Parathyroid adenoma (tissue), 2 donors: ENCODE results near the gene PSME1.

Experiments used
- H2AFZ ChIP-seq: fragments of 300-600 bp; sonication (generic); one replicate; pipeline ENCODE4 v1.7.0; 2017; ENCODE audit warnings: antibody characterized with exemption, mild to moderate bottlenecking
- H3K27ac ChIP-seq: fragments of 300-600 bp; sonication (generic); one replicate; pipeline ENCODE4 v1.7.0; 2017
- H3K27me3 ChIP-seq: fragments of 300-600 bp; sonication (generic); one replicate; pipeline ENCODE4 v1.7.0; 2017; ENCODE audit warnings: low read length; ENCODE audit not compliant: control insufficient read depth, insufficient read depth
- H3K36me3 ChIP-seq: fragments of 300-600 bp; sonication (generic); one replicate; pipeline ENCODE4 v1.7.0; 2017; ENCODE audit warnings: low read length; ENCODE audit not compliant: control insufficient read depth, insufficient read depth
- H3K4me1 ChIP-seq: fragments of 300-600 bp; sonication (generic); one replicate; pipeline ENCODE4 v1.7.0; 2017; ENCODE audit warnings: control low read depth
- H3K4me2 ChIP-seq: fragments of 300-600 bp; sonication (generic); one replicate; pipeline ENCODE4 v1.7.0; 2017; ENCODE audit warnings: low read length
- H3K4me3 ChIP-seq: fragments of 300-600 bp; sonication (generic); one replicate; pipeline ENCODE4 v1.7.0; 2017; ENCODE audit warnings: low read depth, low read length
- H3K79me2 ChIP-seq: fragments of 300-600 bp; sonication (generic); one replicate; pipeline ENCODE4 v1.7.0; 2017; ENCODE audit warnings: control low read depth
- H3K9ac ChIP-seq: fragments of 300-600 bp; sonication (generic); one replicate; pipeline ENCODE4 v1.7.0; 2017; ENCODE audit warnings: mild to moderate bottlenecking
- H3K9me3 ChIP-seq: fragments of 300-600 bp; sonication (generic); one replicate; pipeline ENCODE4 v1.7.0; 2017; ENCODE audit warnings: low read length; ENCODE audit not compliant: control insufficient read depth
- CTCF ChIP-seq: fragments of 300-600 bp; sonication (generic); IDR thresholded peaks from one replicate; pipeline ENCODE4 v1.7.0; 2017; ENCODE audit warnings: antibody characterized with exemption, mild to moderate bottlenecking
- donor health status: primary hyperparathyroidism.

Gene PSME1

GRCh38 chr14:24157331-24157730 is 21.3 kb downstream of the PSME1 start:
- no peak for TF ChIP-seq CTCF
- no peak overlapping the region for H3K27ac ChIP-seq
- H3K79me2 ChIP-seq, result peaks cover 5% of the 10 kb centered on the region
- H3K4me2 ChIP-seq, result no peak overlapping the region
- no peaks in the 10 kb centered on the region for H3K36me3 ChIP-seq
- no peaks in the 10 kb centered on the region for H3K27me3 ChIP-seq
- H3K9me3 ChIP-seq, result no peaks in the 10 kb centered on the region
- H2AFZ ChIP-seq, result no peak overlapping the region
- no peak overlapping the region for H3K4me3 ChIP-seq
- H3K9ac ChIP-seq, result no peak overlapping the region
- H3K4me1 ChIP-seq, result peaks cover 6% of the 10 kb centered on the region

- Histone ChIP-seq H3K9me3 (no peaks in the 10 kb centered on the region), H2AFZ (no peak overlapping the region), H3K27me3 (no peaks in the 10 kb centered on the region), H3K4me1 (peaks cover 6% of the 10 kb centered on the region), H3K79me2 (peaks cover 5% of the 10 kb centered on the region), H3K9ac (no peak overlapping the region), H3K27ac (peak overlapping the region; percentile 83), H3K4me3 (no peak overlapping the region), H3K36me3 (no peaks in the 10 kb centered on the region), H3K4me2 (no peak overlapping the region)
- no peak for TF ChIP-seq CTCF
Measured at GRCh38 chr14:24159777-24160498, 23.9 kb downstream of the PSME1 start.

GRCh38 chr14:24160499-24160849 is 24.5 kb downstream of the PSME1 start:
- no peak overlapping the region for H3K9ac ChIP-seq
- TF ChIP-seq CTCF, result no peak
- peaks cover 6% of the 10 kb centered on the region for H3K4me1 ChIP-seq

GRCh38 chr14:24160850-24161804 is 25.1 kb downstream of the PSME1 start, which contains the start of gene IRF9:
Gene IRF9, plus strand, starts transcription at chr14:24161265. Its CDS starts 880 bp downstream, at chr14:24162145.
- Histone ChIP-seq H3K27me3 (no peaks in the 10 kb centered on the region), H3K27ac (peak within 1 kb of the TSS; percentile 83), H3K79me2 (peaks cover 5% of the 10 kb centered on the region), H3K4me3 (peak within 1 kb of the TSS; percentile 69), H3K9me3 (no peaks in the 10 kb centered on the region), H3K4me2 (peak within 1 kb of the TSS; percentile 67), H2AFZ (peak within 1 kb of the TSS; percentile 43), H3K36me3 (no peaks in the 10 kb centered on the region), H3K4me1 (peaks cover 6% of the 10 kb centered on the region), H3K9ac (no peak within 1 kb of the TSS)
- peak; percentile 99 for TF ChIP-seq CTCF

More at GRCh38 chr14:24160499-24160849, 24.5 kb downstream of the PSME1 start:
- H2AFZ ChIP-seq, result peak overlapping the region; percentile 43
- peaks cover 5% of the 10 kb centered on the region for H3K79me2 ChIP-seq
- H3K27me3 ChIP-seq, result no peaks in the 10 kb centered on the region
- no peak overlapping the region for H3K4me3 ChIP-seq
- no peaks in the 10 kb centered on the region for H3K36me3 ChIP-seq
- peak overlapping the region; percentile 83 for H3K27ac ChIP-seq
- H3K9me3 ChIP-seq, result no peaks in the 10 kb centered on the region
- no peak overlapping the region for H3K4me2 ChIP-seq
